Esophagus squamous epithelium (tissue), 5 donors: ENCODE results near the gene SPDL1. TPM values are rescaled to one million over a fixed set of nuclear protein-coding genes. Genes with fewer than 3 reads are reported as not detected.
A peak's percentile ranks its signal among the peaks of the same experiment; 100 is the strongest.

Experiments used
- DNase-seq: peaks from one replicate; lab custom pipeline; 2025; lab: John Stamatoyannopoulos, UW
- H3K27ac ChIP-seq, 4 donors: fragments of 200-600 bp; sonication (generic); one replicate each; pipeline ENCODE4 v1.5.1; 2016 to 2019; ENCODE audit warnings: mild to moderate bottlenecking in 1 of 4
- H3K27me3 ChIP-seq, 4 donors: fragments of 200-600 bp; sonication (generic); 1 replicate in 3 of 4; 2 replicates in 1 of 4; pipeline versions ENCODE4 v1.5.1 to v1.6.0; 2017 to 2021; ENCODE audit warnings: antibody characterized with exemption in 1 of 4
- H3K36me3 ChIP-seq, 3 donors: fragments of 200-600 bp; sonication (generic); one replicate each; pipeline ENCODE4 v1.5.1; 2016 to 2019
- H3K4me1 ChIP-seq, 3 donors: fragments of 200-600 bp; sonication (generic); one replicate each; pipeline ENCODE4 v1.5.1; 2017 to 2019
- H3K4me3 ChIP-seq, 4 donors: fragments of 200-600 bp; sonication (generic); 1 replicate in 3 of 4; 2 replicates in 1 of 4; pipeline ENCODE4 v1.5.1; 2016 to 2019; ENCODE audit warnings: mild to moderate bottlenecking in 2 of 4, moderate library complexity in 1 of 4
- H3K9me3 ChIP-seq, 3 donors: fragments of 200-600 bp; sonication (generic); one replicate each; pipeline ENCODE4 v1.5.1; 2016 to 2019
- CTCF ChIP-seq, 6 experiments: fragments of 450-650 bp in 4 of 6; fragments of 200-600 bp in 2 of 6; sonication (generic) in 2 of 6; IDR thresholded peaks; one replicate each; pipeline ENCODE4 v1.5.1; 2016 to 2019; ENCODE audit warnings: antibody characterized with exemption in 6 of 6, mild to moderate bottlenecking in 4 of 6, moderate library complexity in 4 of 6
- POLR2A ChIP-seq, 4 donors: fragments of 450-650 bp; IDR thresholded peaks; one replicate each; pipeline ENCODE4 v1.6.1; 2017; ENCODE audit warnings: antibody characterized with exemption in 4 of 4, mild to moderate bottlenecking in 4 of 4, moderate library complexity in 3 of 4
- WGBS, 2 donors: methylation state at CpG; one replicate each; pipeline ENCODE4 v1.1.5; 2018; 5-methylcytosine and 5-hydroxymethylcytosine counted together
- intact Hi-C: fragments of 100-400 bp; cut with DNase I; formaldehyde crosslinking; loops from one replicate; pipeline ENCODE4 v1.15.0; 2022
- total RNA-seq, 4 donors: library from RNA; depleted of rRNA; stranded (reverse); fragments of >200 nt; gene quantifications; one replicate each; pipeline ENCODE4 v1.1.0, GENCODE V29; 2016
- donor health status: DM: yes; HTN: yes; CAD: no.

SPDL1 gene
- total RNA-seq, 4 donors from 2014 or later, result 4.9 to 26.1 (median 11.2) TPM

- intact Hi-C loops, result no loop called here
- DNase-seq, result no peak
- peak overlapping the region in 1 of 4 donors; percentile 54 for H3K27ac ChIP-seq
- H3K4me3 ChIP-seq, result no peak overlapping the region
- no peaks in the 10 kb centered on the region for H3K9me3 ChIP-seq
- peaks cover 0 to 14% (median 0%) of the 10 kb centered on the region in 4 donors for H3K27me3 ChIP-seq
- whole genome bisulfite sequencing, 2 donors, result 6 to 14% methylated on average over 1 of the region's 1 CpG
- TF ChIP-seq POLR2A (IDR thresholded peaks at IDR 0.05) (no peak), CTCF (IDR thresholded peaks at IDR 0.05) (no peak)
- peaks cover 0 to 28% (median 13%) of the 10 kb centered on the region in 3 donors for H3K4me1 ChIP-seq
- no peaks in the 10 kb centered on the region for H3K36me3 ChIP-seq
Measured at GRCh38 chr5:169647566-169647965, 64.0 kb downstream of the SPDL1 start.

- intact Hi-C loops, result no loop called here
- no peak for TF ChIP-seq POLR2A (IDR thresholded peaks at IDR 0.05)
- no peak for TF ChIP-seq CTCF (IDR thresholded peaks at IDR 0.05)
- WGBS, 2 donors, result 67 to 68% methylated on average over 10 to 13 of the region's 13 CpGs
Measured at GRCh38 chr5:169648725-169649310, 65.2 kb downstream of the SPDL1 start.

GRCh38 chr5:169649486-169649885 lies 65.9 kb downstream of the SPDL1 start:
- TF ChIP-seq CTCF (IDR thresholded peaks at IDR 0.05) (no peak), POLR2A (IDR thresholded peaks at IDR 0.05) (no peak)
- no peak for DNase-seq
- Histone ChIP-seq H3K36me3 (no peaks in the 10 kb centered on the region), H3K27ac (no peak overlapping the region), H3K9me3 (no peaks in the 10 kb centered on the region), H3K27me3 (peaks cover 0 to 14% (median 0%) of the 10 kb centered on the region in 4 donors), H3K4me1 (peaks cover 0 to 28% (median 13%) of the 10 kb centered on the region in 3 donors), H3K4me3 (no peak overlapping the region)
- 66 to 76% methylated on average over 7 of the region's 7 CpGs for WGBS, 2 donors
- intact Hi-C loops, result no loop called here

More at GRCh38 chr5:169648725-169649310, 65.2 kb downstream of the SPDL1 start:
- H3K27ac ChIP-seq, result no peak overlapping the region
- no peaks in the 10 kb centered on the region for H3K9me3 ChIP-seq
- no peaks in the 10 kb centered on the region for H3K36me3 ChIP-seq
- peaks cover 0 to 28% (median 13%) of the 10 kb centered on the region in 3 donors for H3K4me1 ChIP-seq
- no peak overlapping the region for H3K4me3 ChIP-seq
- DNase-seq, result no peak
- H3K27me3 ChIP-seq, result peaks cover 0 to 14% (median 0%) of the 10 kb centered on the region in 4 donors

GRCh38 chr5:169650701-169651331 lies 67.2 kb downstream of the SPDL1 start:
- H3K27me3 ChIP-seq, result peaks cover 0 to 14% (median 0%) of the 10 kb centered on the region in 4 donors
- no peaks in the 10 kb centered on the region for H3K9me3 ChIP-seq
- peaks cover 0 to 28% (median 13%) of the 10 kb centered on the region in 3 donors for H3K4me1 ChIP-seq
- H3K27ac ChIP-seq, result peak overlapping the region in 1 of 4 donors; percentile 17
- intact Hi-C loops, result no loop called here
- no peaks in the 10 kb centered on the region for H3K36me3 ChIP-seq
- no peak for DNase-seq
- no peak overlapping the region for H3K4me3 ChIP-seq
- TF ChIP-seq POLR2A (IDR thresholded peaks at IDR 0.05) (no peak), CTCF (IDR thresholded peaks at IDR 0.05) (no peak)
- WGBS, 2 donors, result 40 to 52% methylated on average over 2 to 5 of the region's 5 CpGs

GRCh38 chr5:169651526-169651925 lies 68.0 kb downstream of the SPDL1 start:
- no peak overlapping the region for H3K27ac ChIP-seq
- intact Hi-C loops, result no loop called here

More at GRCh38 chr5:169651526-169651925, 68.0 kb downstream of the SPDL1 start:
- WGBS, 2 donors, result 33 to 48% methylated on average over 5 of the region's 5 CpGs
- no peak for DNase-seq
- Histone ChIP-seq H3K4me1 (peaks cover 0 to 28% (median 13%) of the 10 kb centered on the region in 3 donors), H3K27me3 (peaks cover 0 to 14% (median 0%) of the 10 kb centered on the region in 4 donors), H3K36me3 (no peaks in the 10 kb centered on the region), H3K4me3 (no peak overlapping the region), H3K9me3 (no peaks in the 10 kb centered on the region)
- no peak for TF ChIP-seq POLR2A (IDR thresholded peaks at IDR 0.05)
- no peak for TF ChIP-seq CTCF (IDR thresholded peaks at IDR 0.05)
